Erythroblast (primary cell): ENCODE measurements around the gene MEIKIN.

Experiments
- GATA1 ChIP-seq: IDR thresholded peaks from 2 replicates; pipeline ENCODE4 v1.6.1; 2011; ENCODE audit warnings: low read depth, mild to moderate bottlenecking, control low read depth, low read length, moderate library complexity
- POLR2A ChIP-seq: IDR thresholded peaks from 2 replicates; pipeline ENCODE4 v1.6.1; 2011; ENCODE audit warnings: mild to moderate bottlenecking, low read length

DNA sequence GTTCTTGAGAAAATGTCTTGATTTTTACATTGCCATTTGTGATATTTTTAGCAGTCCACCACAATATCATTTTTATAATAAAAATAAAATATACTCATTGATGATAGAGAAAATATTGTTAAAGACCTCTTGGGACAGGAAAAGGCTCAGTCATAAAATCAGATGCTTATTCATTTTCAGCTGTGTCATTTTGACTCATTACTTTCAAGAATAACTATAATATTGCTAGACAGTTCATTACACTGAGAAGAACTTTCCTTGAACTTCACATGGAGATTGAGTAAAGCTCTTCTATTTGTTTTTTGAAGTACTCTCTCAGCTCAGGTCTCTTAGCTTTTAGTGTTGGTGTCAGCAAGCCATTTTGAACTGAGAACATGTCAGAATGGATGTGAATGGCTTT lies 8.5 kb upstream of the MEIKIN start:
- TF ChIP-seq POLR2A (no peak), GATA1 (no peak)
